GM21367 (cell line): ENCODE data around the gene LRRC31.

ENCODE experiments used
- ATAC-seq: cut with Tn5 transposase; IDR thresholded peaks from one replicate; pipeline ENCODE4 v1.9.1; 2021; ENCODE audit not compliant: unreplicated experiment

Gene LRRC31

DNA sequence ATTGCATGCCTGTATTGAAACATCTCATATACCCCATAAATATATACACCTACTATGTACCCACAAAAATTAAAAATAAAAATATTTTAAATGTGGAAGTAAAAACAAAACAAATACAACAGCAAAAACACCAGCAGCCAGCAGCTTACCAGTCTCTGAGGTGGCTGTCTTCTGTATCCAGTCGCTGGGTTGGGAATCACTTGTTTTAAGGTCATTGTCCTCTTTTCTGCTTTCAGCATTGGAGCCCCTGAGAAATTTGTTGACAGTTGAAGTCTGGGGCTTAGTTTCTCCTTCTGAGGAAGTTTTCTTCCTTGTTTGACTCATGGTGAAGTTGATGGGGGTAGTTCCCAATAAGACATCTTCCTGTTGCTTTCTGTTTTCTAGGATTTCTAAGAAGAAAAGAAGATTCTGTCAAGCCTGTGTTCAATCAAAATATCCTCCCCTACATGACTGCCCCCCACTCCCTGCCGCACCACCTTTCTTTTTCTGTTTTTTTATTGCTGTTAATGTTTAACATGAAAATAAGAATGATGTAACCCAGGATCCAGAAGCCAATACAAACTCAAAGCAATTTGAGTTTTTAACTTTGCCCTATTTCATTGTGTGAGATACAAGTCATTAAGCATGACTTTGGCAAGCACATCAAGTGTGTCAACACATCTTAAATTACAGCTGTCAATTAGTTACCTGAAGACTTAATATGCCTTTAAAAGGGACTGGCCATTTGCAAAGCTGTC lies at the start of gene LRRC31:
TSS of gene LRRC31 (minus strand) at position 452 of the 737 bp plus-strand sequence. CDS start at position 324, 128 bp downstream.
- ATAC-seq = no peak

DNA sequence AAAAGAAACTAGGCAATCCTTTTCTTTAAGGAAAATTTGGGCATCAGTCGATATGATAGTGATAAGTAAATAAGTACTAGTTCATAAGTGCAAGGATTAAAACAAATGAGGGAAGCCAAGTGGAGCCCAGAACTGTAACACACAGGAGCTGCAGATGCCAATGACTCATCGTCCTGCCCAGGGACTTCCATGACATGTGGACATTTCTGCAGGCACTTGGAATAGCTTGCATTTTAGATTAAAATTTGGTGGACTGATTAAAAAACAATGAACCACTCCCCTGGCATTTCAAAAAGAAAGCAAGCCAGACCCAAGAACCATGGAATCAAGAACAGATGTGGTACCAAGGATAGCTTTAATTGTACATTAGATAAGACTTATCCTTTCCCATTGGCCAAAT lies 44.6 kb upstream of the LRRC31 start:
- ATAC-seq = no peak

DNA sequence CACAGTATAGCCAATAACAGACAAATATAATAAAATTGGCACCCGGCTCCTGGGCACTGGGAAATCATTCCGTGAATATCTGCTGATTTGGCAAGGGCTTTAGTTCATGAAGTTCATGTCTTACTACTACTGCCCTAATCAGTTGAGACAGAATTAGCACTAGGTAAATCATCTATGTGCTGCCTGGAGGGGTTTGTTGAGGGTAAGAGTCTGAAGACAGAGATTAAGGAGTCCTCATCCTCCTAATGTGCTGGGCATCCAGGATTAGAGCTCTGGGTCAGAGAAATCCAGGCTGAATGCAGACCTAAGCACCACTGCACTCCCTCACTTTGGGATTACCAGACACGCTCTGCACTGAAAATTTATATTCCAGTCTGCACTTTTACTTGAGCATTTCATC lies 43.6 kb upstream of the LRRC31 start:
- ATAC-seq = no peak

DNA sequence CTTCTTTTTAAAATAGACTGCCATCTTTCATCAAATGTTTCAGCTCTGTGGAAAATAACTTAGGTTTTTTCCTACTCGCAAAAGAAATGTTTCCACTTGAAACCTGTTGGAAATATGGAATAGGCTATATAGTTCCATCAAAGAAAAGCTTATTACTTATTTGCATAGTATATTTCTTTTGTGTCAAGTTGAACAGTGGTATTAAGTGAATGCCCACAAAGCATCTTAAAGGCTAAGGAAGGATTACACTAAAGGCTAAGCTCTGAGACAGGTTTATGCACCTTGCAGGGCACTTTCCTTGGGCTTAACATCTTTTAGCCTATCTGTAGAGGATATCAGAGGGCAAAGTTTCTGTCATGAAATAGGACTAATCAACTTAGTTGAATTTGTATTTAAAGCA lies 41.5 kb upstream of the LRRC31 start, which contains the start of gene SAMD7:
TSS of gene SAMD7 (plus strand) at position 301 of the 400 bp plus-strand sequence. CDS start 7,927 bp downstream, outside the sequence.
- no peak for ATAC-seq

DNA sequence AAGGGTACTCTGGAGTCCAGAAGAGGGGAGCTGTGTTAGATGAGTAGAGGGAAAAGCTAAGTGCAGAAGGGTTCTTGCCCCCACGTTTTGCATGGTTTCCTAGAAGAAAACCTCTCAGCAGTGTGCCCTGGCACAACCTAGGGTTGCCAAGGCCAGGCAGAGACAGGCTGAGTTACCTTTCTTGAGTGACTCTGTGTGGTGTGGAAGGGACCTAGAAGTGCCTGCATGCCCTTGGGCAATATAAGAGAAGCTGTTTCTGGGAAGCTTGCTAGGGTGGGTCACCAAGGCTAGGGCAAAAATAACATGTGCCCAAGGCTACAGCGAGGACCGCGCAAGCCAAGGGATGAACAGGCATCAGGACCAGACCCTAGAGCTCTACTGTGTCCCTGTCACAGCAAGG lies 38.2 kb upstream of the LRRC31 start:
- no peak for ATAC-seq

DNA sequence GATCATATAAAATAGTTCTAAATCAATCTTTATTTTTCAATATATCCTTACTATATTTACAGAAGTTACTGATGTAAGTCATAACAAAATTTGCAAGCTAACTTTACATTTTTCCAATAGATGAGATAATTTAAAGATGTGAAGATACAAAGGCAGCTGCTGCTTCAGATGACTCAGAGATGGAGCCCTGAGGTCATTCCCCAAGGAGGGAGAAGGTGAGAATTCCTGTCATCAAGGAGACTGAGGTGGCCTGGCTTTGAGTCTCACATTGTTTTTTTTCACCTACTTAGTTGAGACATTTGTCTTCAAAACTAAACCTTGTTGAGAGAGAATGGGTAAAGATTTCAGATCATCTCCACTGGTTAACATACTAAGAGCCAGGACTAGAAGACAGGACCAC lies 37.7 kb upstream of the LRRC31 start:
- no peak for ATAC-seq

DNA sequence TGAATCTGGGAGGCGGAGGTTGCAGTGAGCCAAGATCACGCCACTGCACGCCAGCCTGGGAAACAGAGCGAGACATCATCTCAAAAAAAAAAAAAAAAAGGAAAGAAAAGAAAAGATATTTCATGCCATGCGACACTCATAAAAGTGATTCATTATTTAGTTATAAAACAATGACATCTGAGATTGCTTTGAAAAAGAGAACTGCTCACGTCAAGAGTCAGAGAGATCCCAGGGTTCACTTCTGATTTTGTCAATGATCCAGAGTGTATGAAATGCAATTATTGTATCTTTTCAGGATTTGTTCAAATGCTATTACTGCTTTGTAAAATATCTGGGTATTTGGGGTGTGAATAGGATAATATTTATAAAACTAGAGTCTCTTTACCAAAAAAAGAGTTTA lies 35.7 kb upstream of the LRRC31 start:
- ATAC-seq = no peak

DNA sequence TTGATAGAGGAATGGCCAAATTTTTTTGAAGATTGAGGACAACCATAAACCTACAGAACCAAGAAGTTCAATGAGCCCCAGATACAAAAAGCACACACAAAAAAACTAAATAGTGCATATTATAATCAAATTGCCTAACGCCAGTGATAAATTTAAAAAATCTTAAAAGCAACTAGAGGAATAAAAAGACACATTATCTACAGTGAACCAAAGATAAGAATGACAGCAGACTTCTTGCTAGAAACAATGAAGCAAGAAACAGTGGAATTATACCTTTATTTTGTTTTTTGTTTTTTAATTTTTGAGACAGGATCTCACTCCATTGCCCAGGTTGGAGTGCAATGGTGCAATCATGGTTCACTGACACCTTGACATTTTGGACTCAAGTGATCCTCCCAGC lies 31.7 kb upstream of the LRRC31 start:
- no peak for ATAC-seq

DNA sequence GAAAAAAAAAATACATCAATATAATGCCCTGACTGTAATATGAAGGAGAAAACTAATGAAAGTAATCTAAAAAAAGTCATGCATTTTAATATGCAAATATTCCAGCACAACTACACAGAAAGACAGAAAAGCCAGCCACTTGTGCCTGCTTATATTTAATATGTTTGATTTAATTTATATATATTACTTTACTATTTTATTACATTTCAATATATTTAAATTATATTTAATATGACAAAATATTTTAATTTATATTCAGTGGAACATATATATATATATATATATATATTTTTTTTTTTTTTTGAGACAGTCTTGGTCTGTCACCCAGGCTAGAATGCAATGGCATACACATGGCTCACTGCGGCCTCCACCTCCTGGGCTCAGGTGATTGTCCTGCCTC lies 27.5 kb upstream of the LRRC31 start:
- ATAC-seq = no peak

DNA sequence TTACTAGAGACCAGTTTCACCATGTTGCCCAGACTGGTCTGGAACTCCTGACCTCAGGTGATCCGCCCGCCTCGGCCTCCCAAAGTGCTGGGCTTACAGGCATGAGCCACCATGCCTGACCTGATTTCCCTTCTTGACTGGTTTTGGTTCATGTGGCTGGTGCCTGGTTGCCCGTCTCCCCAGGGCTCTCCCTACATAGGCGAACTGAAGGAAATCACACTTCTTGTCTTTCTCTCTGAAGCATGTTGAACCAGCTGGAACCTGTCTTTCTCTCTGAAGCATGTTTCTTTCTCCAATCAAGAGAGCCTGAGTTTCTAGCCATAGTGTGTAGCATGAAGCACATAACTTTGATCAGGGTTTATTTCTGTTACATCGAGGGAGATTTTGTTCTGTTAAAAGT lies 25.3 kb upstream of the LRRC31 start:
- no peak for ATAC-seq

DNA sequence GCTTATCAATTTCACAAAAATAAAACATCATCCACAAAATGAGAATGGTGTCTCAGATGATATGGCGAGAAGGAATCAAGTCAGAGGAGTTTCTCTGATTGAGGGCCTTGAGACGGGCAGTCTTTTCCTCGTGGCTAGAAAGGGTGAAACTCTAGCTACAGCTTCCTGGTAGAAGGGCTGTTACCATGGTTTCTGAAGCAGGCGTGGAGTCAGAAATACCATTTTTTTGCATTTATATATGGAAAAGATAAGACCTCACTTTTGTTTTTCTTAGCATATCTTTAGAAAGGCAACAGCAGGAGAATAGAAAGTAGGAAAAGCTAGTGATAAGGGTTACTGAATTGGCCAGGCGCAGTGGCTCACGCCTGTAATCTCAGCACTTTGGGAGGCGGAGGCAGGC lies 24.4 kb upstream of the LRRC31 start:
- no peak for ATAC-seq

DNA sequence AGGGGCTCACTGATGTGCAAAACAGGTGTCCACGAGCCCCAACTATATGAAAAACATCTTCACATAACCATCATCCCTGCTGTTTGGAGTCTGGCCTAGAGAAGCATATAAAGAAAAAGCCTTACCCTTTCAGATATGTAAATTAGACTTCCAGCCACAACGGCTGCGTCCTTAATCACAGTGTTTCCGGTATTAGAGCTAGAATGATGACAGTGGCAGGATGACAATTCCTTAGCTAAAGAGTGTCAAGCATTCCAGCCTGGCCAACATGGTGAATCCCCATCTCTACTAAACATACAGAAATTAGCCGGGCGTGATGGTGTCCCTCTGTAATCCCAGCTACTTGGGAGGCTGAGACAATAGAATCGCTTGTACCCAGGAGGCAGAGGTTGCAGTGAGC lies 22.2 kb upstream of the LRRC31 start:
- no peak for ATAC-seq

DNA sequence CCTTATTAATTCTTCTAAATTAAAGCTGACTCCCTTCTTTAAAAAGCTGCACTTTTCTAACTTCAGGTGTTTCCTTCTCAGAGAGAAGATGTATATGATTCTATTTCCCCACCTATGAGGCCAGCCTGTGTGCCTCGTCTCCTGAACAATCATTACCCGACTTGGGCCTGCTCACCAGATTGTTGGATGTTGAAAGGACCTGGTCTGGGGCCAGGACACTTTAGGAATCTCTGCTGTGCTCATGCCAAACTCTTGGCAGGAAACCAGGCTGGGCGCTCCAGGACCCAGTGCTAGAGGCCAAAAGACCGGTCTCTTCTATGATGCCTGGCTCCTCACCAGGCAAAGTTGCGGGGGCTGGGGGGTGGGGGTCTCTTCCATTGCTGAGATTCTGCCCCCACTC lies 16.9 kb upstream of the LRRC31 start:
- no peak for ATAC-seq

DNA sequence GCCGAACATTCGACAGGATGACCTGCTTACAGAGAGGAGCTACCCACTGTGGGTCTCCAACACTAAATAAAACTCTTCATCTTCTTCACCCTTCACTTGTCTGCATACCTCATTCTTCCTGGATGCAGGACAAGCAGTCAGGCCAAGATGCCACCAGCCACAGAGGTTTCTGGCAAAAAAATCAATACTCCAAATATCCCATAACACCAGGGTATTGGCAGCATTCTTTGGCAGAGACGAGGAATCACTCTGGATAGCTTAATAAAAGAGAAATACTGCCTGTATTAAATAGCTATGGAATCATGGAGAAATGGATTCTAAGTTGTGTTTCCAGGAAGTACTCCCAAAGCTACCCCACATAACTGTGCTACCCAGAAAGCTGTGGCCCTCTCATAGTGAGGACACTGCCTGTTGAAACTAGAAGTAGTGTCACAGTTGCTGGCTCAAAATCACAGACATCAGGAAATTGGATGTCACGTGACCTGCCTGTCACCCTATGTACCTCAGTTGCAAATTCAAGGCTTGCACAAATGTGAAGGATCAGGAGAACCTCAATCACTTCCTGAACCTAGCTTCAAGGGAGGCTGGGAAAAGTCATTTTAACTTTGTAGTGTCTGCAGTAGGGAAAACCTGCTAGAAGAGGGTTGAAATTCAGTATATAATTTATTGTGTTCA lies 11.0 kb upstream of the LRRC31 start:
- no peak for ATAC-seq

DNA sequence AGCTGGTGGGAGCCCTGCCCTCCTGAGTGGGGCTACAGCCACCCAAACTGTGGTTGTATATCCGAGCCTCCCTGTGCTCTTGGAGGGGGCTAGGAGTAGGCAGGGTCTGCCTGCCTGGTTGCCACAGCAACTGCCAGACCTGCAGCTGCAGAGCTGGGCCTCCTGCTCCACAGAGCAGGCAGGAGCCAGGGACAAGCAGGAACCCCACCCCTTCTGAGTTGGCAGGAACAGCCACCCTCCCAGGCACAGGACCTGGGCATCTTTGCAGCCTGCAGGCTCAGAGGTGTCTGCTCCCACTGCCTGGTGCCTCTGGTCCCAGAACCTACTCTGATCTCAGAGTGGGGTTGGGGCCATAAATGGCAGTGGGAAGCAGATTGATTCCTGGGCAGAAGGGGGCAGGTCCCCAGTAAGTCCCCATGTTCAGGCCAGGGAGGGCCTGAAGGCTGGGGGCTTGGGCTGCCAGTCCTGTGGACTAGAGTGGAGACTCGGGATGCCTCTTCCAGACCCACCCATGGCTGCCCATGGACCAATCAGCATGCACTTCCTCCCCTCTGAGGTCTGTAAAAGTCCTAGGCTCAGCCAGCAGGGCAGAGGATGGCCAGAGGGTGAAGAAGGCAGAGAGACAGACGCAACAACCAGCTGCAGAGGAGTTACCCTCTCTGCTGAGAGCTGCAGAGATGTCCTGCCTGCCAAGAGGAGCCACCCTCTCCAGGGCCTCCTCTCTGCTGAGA lies 10.3 kb upstream of the LRRC31 start:
- ATAC-seq = no peak

DNA sequence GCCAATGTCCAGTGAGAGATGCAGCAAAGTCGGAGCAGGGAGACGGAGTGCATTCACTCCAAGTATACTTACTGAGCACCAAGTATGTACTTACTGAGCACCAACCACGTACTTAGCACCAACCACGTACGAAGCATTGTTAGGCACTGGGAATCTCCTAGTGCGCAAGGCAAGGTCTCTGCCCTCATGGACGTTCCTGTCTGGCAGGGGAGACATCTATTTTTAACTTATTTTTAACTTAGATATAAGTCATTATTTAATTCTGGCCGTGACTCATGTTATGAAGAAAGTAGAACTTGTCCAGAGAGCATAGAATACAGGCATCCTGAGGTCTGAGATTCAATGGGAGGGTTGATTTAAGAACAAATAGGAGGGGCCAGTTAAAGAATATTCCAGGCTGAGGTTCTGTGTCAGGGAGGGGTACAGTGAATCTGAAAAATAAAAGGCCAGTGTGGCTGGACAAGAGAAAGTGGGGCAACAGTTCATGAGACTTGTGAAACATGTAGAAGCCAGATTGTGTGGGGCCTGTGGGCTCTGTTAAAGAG lies 9.3 kb upstream of the LRRC31 start:
- no peak for ATAC-seq

DNA sequence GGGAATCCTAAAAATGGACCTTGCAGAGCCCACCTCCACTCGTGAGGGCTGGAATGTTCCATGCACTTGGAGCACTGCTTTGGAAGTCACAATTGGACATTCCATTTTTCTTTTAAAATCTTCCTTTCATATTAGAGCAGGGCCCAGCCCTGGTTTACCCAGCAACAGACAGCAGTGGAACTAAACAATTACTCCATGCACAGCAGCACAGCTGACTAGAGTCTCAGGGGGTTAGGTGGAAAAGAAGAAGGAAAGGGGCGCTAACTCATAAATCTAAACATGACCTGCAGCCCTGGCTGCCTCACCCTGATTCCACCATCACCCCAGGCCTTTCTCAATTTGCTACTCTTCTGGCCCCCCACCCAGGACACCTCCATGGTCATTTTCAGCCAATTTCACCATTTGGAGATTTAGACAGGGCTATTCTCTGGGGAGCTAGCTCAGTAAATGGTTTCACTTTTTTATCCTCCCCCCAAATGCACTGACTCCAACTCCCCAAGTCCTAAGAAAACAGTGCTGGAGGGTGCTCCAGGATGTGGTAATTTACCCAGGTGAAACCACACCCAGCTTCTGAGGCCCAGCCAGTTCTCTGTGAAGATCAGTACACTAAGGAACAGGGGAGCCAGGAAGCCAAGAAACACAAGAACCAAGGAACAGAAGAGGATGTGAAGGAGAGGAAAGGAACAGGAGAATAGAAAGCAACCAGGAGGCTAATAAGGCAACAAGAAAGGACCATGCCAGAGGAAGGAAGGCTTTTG lies 1.6 kb upstream of the LRRC31 start:
- ATAC-seq = no peak

DNA sequence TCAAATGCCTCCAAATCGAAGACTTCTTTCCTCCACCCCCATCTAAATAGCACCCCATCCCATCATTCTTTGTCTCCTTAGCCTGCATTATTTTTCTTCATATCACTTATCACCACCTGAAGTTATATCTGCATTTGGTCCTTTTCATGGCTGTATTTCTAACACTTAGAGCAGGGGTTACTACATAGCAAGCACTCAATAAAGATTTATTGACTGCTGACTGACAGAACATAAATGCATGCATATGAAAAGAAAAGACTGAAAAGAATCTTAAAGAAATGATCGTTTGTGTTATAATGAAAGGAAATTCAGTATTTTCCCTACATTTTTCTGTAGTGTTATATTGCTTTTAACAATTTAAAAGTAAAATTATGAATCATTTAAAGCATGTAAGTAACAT lies 1.4 kb downstream of the LRRC31 start:
- no peak for ATAC-seq

DNA sequence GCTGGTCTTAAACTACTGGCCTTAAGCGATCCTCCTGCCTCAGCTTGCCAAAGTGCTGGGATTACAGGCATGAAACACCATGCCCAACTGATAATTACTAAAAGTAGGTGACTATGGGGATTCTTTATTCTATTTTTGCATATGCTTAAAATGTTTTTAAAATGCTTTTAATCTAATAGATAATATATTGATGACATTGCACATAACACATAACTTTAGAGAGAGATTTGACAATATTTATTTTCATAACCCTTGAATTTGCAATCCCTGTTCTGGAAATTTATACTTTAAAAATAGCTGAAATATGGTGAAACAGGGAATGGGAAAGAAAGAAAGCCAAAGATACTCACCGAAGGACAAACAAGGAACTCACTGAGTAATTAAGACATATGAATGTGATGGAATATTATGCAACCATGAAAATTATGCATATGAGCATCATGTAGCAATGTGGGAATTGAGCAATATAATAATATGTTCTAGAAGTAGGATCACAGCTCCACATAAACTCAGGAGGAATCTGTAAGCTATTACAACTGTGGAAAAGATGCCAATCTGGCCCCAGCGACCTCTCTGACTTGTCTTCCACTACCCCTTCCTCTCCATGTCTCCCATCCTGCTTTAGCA lies 2.0 kb downstream of the LRRC31 start:
- ATAC-seq = no peak

DNA sequence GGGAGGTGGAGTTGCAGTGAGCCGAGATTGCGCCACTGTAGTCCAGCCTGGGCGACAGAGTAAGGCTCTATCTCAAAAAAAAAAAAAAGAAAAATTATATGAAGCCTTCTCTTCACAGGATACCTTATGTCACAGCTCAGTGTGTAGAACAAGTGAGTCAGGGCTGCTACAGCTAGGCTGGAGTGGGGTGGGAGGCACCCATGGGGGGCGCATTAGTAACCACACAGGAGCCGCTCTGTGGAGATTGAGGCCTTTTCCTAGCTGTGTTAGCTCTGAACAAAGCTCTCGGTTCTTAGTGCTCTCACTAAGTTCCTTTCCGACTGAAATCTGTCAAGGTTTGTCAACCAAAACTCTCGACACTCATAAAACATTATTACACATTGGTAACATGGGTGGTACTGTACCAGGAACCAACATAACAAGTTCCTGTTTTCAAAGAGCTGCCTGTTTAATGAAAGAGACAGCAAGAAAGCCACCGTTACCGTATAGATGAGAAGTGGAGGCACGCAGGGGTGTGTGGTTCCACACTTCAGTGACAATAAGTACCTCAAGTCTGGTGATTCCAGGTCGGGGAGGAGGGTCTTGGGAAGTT lies 4.5 kb downstream of the LRRC31 start:
- ATAC-seq = no peak
